ENCODE results near the gene GNG3. TPM values are rescaled to one million over a fixed set of nuclear protein-coding genes. Genes with fewer than 3 reads are reported as not detected.

Gene GNG3
- total RNA-seq, 2 donors from 2014 or later: not detected

- intact Hi-C loops (cut with DNase I): no loop called here
- H3K27ac ChIP-seq: no peak overlapping the region
- 65% methylated on average over 10 of the region's 10 CpGs for WGBS
Observed at GRCh38 chr11:62755086-62755615, 47.7 kb downstream of the GNG3 start.

GRCh38 chr11:62757846-62758788 lies 50.6 kb downstream of the GNG3 start:
- no peak for DNase-seq (ENCODE audit: low spot score)
- no peak for TF ChIP-seq POLR2AphosphoS5 (IDR thresholded peaks at IDR 0.05)
- no peak for TF ChIP-seq POLR2A (IDR thresholded peaks at IDR 0.05)
- TF ChIP-seq CTCF (IDR thresholded peaks at IDR 0.05): no peak
- no peak overlapping the region for H3K4me3 ChIP-seq
- 61% methylated on average over 9 of the region's 9 CpGs for WGBS
- H3K27ac ChIP-seq: no peak overlapping the region
- H3K36me3 ChIP-seq: no peaks in the 10 kb centered on the region
- H3K27me3 ChIP-seq (replicated peaks; ENCODE audit: insufficient read depth): no peaks in the 10 kb centered on the region
- intact Hi-C loops (cut with DNase I): no loop called here
- H3K9me3 ChIP-seq: no peaks in the 10 kb centered on the region
- H3K4me1 ChIP-seq (replicated peaks): peaks cover 8% of the 10 kb centered on the region

More at GRCh38 chr11:62755086-62755615, 47.7 kb downstream of the GNG3 start:
- no peaks in the 10 kb centered on the region for H3K36me3 ChIP-seq
- H3K27me3 ChIP-seq (replicated peaks; ENCODE audit: insufficient read depth): no peaks in the 10 kb centered on the region
- TF ChIP-seq CTCF (IDR thresholded peaks at IDR 0.05) (no peak), POLR2AphosphoS5 (IDR thresholded peaks at IDR 0.05) (no peak), POLR2A (IDR thresholded peaks at IDR 0.05) (no peak)
- H3K4me3 ChIP-seq: no peak overlapping the region
- no peak for DNase-seq (ENCODE audit: low spot score)
- no peaks in the 10 kb centered on the region for H3K4me1 ChIP-seq (replicated peaks)
- H3K9me3 ChIP-seq: no peaks in the 10 kb centered on the region

Small RNAs within 50 kb of the gene (small RNA-seq; reads per million reads assigned to genes)
- 0 reads per million in 2 donors for gene SNORA57

Other genes starting within 250 kb of the GNG3 start
- 100 to 1,000 TPM; 367 to 434 TPM for gene AHNAK, start 160.9 kb upstream of the GNG3 start, total RNA-seq
- 1,000 to 10,000 TPM; 1,254 to 2,389 TPM for gene EEF1G, start 133.8 kb upstream of the GNG3 start, total RNA-seq
- 10 to 100 TPM; 26.6 to 30.6 TPM for gene TUT1, start 116.2 kb upstream of the GNG3 start, total RNA-seq
- gene MTA2, start 105.8 kb upstream of the GNG3 start, total RNA-seq: 100 to 1,000 TPM in 1 of 2 donors, 10 to 100 TPM in 1; 96.5 to 110 TPM
- 10 to 100 TPM; 50.2 to 80.1 TPM for gene EML3, start 94.9 kb upstream of the GNG3 start, total RNA-seq
- gene ROM1, start 94.4 kb upstream of the GNG3 start, total RNA-seq: 10 to 100 TPM in 1 of 2 donors, 1 to 10 TPM in 1; 8.0 to 12.7 TPM
- 10 to 100 TPM; 57.0 to 75.3 TPM for gene B3GAT3, start 85.7 kb upstream of the GNG3 start, total RNA-seq
- gene GANAB, start 61.1 kb upstream of the GNG3 start, total RNA-seq: 100 to 1,000 TPM; 163 to 199 TPM
- gene INTS5, start 54.4 kb upstream of the GNG3 start, total RNA-seq: 10 to 100 TPM; 34.0 to 35.3 TPM
- 10 to 100 TPM; 27.8 to 68.0 TPM for gene C11orf98, start 42.5 kb upstream of the GNG3 start, total RNA-seq
- 10 to 100 TPM in 1 of 2 donors, 1 to 10 TPM in 1; 9.7 to 20.2 TPM for gene CSKMT, start 42.4 kb upstream of the GNG3 start, total RNA-seq
- 10 to 100 TPM; 10.3 to 18.3 TPM for gene UQCC3, start 36.0 kb upstream of the GNG3 start, total RNA-seq
- 10 to 100 TPM in 1 of 2 donors, 1 to 10 TPM in 1; 7.1 to 10.2 TPM for gene LBHD1, start 35.4 kb upstream of the GNG3 start, total RNA-seq
- gene UBXN1, start 28.6 kb upstream of the GNG3 start, total RNA-seq: 100 to 1,000 TPM; 136 to 179 TPM
- 1 to 10 TPM; 2.8 to 8.0 TPM for gene LRRN4CL, start 18.1 kb upstream of the GNG3 start, total RNA-seq
- gene BSCL2, start 252 bp upstream of the GNG3 start, total RNA-seq: 100 to 1,000 TPM; 148 to 187 TPM
- gene HNRNPUL2, start 19.8 kb downstream of the GNG3 start, total RNA-seq: 10 to 100 TPM; 26.6 to 33.5 TPM
- 10 to 100 TPM; 25.1 to 25.5 TPM for gene TTC9C, start 20.8 kb downstream of the GNG3 start, total RNA-seq
- 10 to 100 TPM; 14.8 to 19.1 TPM for gene ZBTB3, start 46.5 kb downstream of the GNG3 start, total RNA-seq
- gene POLR2G, start 53.9 kb downstream of the GNG3 start, total RNA-seq: 10 to 100 TPM; 97.2 to 98.3 TPM
- gene TAF6L, start 63.7 kb downstream of the GNG3 start, total RNA-seq: 10 to 100 TPM; 22.2 to 36.2 TPM
- 100 to 1,000 TPM; 139 to 200 TPM for gene TMEM179B, start 79.7 kb downstream of the GNG3 start, total RNA-seq
- gene TMEM223, start 84.3 kb downstream of the GNG3 start, total RNA-seq: 10 to 100 TPM; 35.8 to 73.6 TPM
- 10 to 100 TPM; 75.6 to 98.2 TPM for gene NXF1, start 97.8 kb downstream of the GNG3 start, total RNA-seq
- gene STX5, start 124.4 kb downstream of the GNG3 start, total RNA-seq: 10 to 100 TPM; 34.5 to 57.5 TPM
- not detected for gene TEX54, start 125.2 kb downstream of the GNG3 start, total RNA-seq
- 10 to 100 TPM; 44.5 to 46.1 TPM for gene WDR74, start 131.9 kb downstream of the GNG3 start, total RNA-seq
- gene SLC3A2, start 173.2 kb downstream of the GNG3 start, total RNA-seq: 100 to 1,000 TPM; 158 to 235 TPM
- 100 to 1,000 TPM in 1 of 2 donors, 10 to 100 TPM in 1; 38.1 to 107 TPM for gene CHRM1, start 213.7 kb downstream of the GNG3 start, total RNA-seq

Measured in prostate gland (tissue), 2 donors.